Loucy (cell line): ENCODE data around the gene NELL2.
A peak's percentile ranks its signal among the peaks of the same experiment; 100 is the strongest.

Experiments
- CTCF ChIP-seq: fragments of 200-600 bp; sonication (generic); conservative IDR thresholded peaks from 2 replicates; pipeline ENCODE4 v1.5.1; 2014; ENCODE audit warnings: mild to moderate bottlenecking, antibody characterized with exemption, low read length
- EZH2phosphoT487 ChIP-seq: fragments of 200-600 bp; IDR thresholded peaks from 2 replicates; pipeline ENCODE4 v1.6.1; 2018; ENCODE audit warnings: antibody characterized with exemption, mild to moderate bottlenecking, moderate library complexity, borderline replicate concordance

GRCh38 chr12:44873898-44874297 lies 2.2 kb downstream of the NELL2 start:
- TF ChIP-seq CTCF (peak; percentile 76), EZH2phosphoT487 (no peak)
